HS-5 (cell line): ENCODE measurements around the gene HOXC11.

ENCODE experiments used
- DNase-seq: peaks from one replicate; pipeline ENCODE4 v3.0.0-alpha.2; 2012; ENCODE audit warnings: low read depth

Gene HOXC11

GRCh38 chr12:53942467-53942997 is 30.4 kb upstream of the HOXC11 start:
- DNase-seq: no peak

- no peak for DNase-seq
These were observed 28.7 kb upstream of the HOXC11 start for GRCh38 chr12:53944209-53944608.

DNA sequence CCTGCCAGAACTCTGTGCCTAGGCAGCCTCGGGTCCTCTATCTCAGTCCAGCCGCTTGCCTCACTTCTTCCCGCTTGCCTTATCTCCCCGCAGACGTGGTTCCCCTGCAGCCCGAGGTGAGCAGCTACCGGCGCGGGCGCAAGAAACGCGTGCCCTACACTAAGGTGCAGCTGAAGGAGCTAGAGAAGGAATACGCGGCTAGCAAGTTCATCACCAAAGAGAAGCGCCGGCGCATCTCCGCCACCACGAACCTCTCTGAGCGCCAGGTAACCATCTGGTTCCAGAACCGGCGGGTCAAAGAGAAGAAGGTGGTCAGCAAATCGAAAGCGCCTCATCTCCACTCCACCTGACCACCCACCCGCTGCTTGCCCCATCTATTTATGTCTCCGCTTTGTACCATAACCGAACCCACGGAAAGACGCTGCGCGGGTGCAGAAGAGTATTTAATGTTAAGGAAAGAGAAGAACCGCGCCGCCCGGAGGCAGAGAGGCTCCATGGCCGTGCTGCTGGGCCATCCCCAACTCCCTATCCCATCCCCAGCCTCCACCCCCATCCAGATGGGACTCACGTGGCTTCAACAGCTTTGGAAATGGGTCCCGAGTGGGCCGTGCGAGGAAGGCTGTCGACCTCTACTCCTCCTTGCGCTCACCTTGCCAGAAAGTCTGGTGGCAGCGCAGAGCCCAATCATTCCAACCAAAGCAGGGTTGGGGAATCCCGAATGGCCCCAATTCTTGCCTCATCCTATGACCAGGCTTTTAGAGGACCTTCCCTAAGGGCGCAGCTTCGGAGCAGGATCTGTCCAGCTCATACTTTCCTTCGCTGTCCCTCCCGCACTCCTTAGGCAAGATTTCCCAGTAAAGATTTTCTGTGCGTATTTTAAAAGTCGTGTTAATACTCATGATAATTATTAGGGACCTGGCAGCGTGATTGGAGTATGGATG is 27.7 kb upstream of the HOXC11 start:
- no peak for DNase-seq

GRCh38 chr12:53947743-53948142 is 25.2 kb upstream of the HOXC11 start:
- DNase-seq: no peak

- DNase-seq: no peak
These were observed 24.0 kb upstream of the HOXC11 start for GRCh38 chr12:53948650-53949593.

DNA sequence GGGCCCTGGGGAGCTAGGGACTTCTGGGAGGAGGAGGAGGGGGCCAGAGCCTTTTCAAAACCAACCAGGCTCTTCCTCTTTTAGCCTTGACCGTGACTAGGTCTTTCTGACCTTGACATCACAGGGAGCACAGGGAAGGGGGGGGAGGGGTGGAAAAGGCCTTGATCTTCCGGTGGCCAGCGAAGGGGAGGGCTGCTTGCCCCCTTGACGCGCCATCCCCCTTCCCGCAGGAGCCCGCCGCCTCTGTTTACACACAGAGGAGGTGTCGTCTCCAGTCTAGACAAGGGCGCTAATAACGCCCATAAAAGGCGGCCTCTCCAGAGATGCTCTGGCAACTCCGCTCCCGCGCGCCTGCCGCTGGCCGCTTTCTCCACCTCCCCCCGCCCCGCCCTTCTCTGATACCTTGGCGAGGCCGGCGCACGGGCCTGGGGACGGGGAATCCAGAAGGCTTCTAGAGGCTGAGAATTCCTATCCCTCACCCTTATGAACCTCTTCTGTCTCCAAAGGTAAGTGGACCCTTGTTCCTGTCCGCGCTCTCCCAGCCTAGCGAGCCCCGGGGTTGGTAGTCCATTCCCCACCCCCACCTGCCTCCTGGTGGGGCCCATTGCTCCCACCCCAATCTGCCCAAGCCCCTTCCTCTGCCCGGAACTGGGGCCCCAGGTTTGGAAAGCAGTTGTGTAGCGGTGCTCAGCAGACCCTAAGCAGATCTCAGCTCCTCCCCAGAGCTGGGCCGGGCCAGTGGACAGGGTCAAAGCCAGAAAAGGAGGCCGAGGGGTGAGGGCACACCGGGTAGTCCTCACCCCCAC is 23.1 kb upstream of the HOXC11 start:
- DNase-seq: no peak

- DNase-seq: no peak
These were observed 22.5 kb upstream of the HOXC11 start for GRCh38 chr12:53950437-53950773.

- DNase-seq: no peak
These were observed 21.9 kb upstream of the HOXC11 start for GRCh38 chr12:53950789-53951576.

- DNase-seq: no peak
These were observed 21.2 kb upstream of the HOXC11 start for GRCh38 chr12:53951577-53952334.

GRCh38 chr12:53952335-53952694 is 20.6 kb upstream of the HOXC11 start:
- no peak for DNase-seq

DNA sequence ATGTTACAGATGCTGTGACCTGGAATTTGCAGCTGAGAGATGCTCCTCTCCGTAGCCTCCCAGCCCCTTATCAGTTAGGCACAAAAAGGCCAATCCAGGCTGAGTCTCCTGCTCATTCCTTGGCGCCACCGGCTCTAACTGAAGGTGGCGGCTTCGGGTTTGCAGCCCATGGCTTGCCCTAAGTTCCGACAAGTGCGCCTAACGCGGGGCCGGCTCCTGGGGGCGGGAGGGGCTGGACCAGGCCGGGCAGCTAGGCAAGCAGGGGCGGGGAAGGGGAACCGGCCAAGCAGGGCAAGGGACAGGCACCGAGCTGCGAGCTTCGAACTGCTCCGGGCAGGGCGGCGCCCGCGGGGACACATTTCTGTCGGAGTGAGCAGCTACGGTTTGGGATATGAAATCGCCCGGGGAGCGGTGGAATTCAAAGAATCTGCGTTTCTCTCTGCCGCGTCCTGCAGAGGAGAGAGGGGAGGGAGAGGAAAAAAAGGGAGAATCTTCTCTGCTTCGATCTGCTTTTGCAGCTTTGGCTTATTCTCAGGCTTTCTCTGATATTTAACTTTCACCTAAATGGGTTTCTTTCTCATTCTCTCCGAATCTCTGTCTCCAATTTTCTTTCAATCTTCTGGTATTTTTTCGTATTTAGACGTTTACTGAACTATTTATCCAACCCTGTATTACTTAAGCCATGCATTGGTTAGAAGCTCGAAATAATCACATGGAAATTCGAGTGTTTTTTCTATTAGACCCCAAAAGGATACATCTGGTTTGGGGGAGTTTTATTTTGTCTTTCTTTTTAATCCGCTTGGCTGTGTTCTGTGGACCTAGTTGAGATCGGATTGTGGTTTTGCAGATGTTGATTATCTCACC is 19.8 kb upstream of the HOXC11 start:
- DNase-seq: no peak

DNA sequence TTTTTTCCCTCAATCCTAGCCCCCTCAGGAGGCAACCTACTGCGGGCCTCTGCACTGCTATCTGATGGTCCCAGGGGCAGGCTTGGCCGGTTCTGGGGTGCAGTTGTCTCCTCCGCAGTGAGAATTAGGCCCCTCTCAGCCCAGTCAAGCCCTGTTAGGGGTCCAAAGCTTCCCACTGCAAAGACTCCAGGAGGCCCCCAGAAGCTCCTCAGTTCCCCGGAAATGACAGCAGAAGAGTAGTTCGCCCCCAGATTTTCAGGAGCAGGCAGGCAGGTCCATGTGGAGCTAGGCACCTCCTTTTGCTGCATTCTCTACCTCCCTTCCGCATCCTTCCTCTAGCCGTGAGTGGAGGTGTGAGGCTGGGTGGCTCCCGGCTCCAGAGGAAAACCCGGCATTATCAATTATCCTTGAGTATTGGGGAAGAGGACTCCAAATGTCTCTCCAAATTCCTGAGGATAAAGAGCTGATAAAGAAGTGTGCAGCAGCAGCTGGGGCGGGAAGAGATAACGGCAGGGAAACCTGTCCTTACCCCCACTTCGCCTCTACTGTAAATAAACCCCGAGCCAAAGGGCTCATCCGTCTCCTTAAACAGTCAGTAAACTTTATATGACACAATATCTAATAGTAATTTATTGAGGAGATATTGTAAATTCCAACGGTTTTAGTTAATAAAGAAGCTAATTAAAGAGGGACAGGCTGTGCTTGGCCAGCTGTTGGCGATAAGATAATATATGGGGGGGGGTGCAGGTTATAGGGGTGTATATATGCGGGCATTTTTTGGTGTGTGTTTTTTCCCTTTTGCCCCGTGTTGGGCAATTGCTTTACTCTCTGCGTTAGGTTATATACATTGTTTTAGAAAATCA is 18.9 kb upstream of the HOXC11 start:
- no peak for DNase-seq

DNA sequence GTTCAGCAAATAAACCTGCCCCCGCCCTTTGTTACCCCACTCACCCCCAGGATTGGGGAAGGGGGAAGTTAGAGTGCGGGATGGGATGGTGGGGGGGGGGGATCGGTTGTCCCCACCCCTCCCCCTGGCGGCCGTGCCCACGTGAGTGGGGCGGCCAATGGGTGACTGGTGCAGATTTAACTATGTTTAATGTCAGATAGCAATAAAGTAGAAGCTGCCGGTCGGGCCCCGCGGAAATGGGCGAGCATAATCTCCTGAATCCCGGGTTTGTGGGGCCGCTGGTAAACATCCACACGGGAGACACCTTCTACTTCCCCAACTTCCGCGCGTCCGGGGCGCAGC is 18.3 kb upstream of the HOXC11 start, which contains the start of gene HOXC12:
Gene HOXC12, plus strand, starts transcription at position 210 of the 342 bp plus-strand sequence. Its CDS starts 27 bp downstream, at position 237.
- no peak for DNase-seq

- no peak for DNase-seq
These were observed 17.7 kb upstream of the HOXC11 start for GRCh38 chr12:53955036-53955775.

- DNase-seq: no peak
These were observed 17.1 kb upstream of the HOXC11 start for GRCh38 chr12:53955776-53956250.

DNA sequence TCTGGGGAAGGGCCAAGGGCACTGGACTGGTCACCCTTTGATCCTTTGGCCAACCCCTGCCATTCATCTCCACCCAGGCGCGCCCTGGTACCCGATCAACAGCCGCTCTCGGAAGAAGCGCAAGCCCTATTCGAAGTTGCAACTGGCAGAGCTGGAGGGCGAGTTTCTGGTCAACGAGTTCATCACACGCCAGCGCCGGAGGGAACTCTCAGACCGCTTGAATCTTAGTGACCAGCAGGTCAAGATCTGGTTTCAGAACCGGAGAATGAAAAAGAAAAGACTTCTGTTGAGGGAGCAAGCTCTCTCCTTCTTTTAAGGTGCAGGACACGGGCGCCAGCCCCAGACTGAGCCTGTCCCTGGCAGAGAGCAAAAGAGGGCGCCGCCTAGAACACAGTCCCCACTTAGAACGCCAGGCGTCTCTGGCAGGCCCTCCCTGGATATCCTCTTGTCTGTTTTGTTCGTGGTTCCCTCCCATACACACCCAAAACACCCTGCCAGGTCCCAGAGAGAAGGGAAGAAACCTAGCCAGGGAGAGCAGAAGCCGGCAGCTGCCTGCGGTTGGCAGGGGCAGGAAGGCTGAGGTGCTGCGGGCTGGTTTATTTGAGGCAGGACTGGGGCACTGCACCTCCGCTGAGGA is 16.6 kb upstream of the HOXC11 start:
- no peak for DNase-seq
